ENCODE measurements around the gene RPL28. TPM values are rescaled to one million over a fixed set of nuclear protein-coding genes. Genes with fewer than 3 reads are reported as not detected.

RPL28 gene
- total and polyA plus RNA-seq, 11 donors = 196 to 1,391 (median 607) TPM

DNA sequence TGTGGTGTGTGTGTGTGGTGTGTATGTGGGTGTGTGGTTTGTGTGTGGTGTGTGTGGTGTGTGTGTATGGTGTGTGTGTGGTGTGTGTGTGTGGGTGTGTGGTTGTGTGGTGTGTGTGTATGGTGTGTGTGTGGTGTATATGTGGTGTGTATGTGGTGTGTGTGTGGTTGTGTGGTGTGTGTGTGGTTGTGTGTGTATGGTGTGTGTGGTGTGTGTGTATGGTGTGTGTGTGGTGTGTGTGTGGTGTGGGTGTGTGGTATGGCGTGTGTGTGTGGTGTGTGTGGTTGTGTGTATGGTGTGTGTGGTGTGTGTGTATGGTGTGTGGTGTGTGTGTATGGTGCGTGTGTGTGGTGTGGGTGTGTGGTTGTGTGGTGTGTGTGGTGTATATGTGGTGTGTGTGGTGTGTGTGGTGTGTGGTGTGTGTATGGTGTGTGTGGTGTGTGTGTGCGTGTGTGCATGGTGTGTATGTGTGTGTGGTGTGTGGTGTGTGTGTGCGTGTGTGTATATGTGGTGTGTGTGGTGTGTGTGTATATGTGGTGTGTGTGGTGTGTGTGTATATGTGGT lies 48.7 kb downstream of the RPL28 start:
- no peak for DNase-seq
- no peaks in the 10 kb centered on the region for H3K36me3 ChIP-seq
- H3K27me3 ChIP-seq = peaks cover 41 to 75% (median 53%) of the 10 kb centered on the region in 9 donors
- H3K9me3 ChIP-seq = no peaks in the 10 kb centered on the region
- TF ChIP-seq POLR2A (IDR thresholded peaks at IDR 0.05) = no peak
- TF ChIP-seq, protein P1, sequence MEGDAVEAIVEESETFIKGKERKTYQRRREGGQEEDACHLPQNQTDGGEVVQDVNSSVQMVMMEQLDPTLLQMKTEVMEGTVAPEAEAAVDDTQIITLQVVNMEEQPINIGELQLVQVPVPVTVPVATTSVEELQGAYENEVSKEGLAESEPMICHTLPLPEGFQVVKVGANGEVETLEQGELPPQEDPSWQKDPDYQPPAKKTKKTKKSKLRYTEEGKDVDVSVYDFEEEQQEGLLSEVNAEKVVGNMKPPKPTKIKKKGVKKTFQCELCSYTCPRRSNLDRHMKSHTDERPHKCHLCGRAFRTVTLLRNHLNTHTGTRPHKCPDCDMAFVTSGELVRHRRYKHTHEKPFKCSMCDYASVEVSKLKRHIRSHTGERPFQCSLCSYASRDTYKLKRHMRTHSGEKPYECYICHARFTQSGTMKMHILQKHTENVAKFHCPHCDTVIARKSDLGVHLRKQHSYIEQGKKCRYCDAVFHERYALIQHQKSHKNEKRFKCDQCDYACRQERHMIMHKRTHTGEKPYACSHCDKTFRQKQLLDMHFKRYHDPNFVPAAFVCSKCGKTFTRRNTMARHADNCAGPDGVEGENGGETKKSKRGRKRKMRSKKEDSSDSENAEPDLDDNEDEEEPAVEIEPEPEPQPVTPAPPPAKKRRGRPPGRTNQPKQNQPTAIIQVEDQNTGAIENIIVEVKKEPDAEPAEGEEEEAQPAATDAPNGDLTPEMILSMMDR (IDR thresholded peaks at IDR 0.05) = no peak
- 64 to 88% (median 70%) methylated on average over 4 of the region's 4 CpGs for WGBS, 4 donors
- no peak for ATAC-seq
- H3K4me1 ChIP-seq = peaks cover 0 to 6% (median 0%) of the 10 kb centered on the region in 12 donors
- no peak overlapping the region for H3K27ac ChIP-seq
- intact Hi-C loops (cut with DNase I) = no loop called here
- no peak overlapping the region for H3K4me3 ChIP-seq

DNA sequence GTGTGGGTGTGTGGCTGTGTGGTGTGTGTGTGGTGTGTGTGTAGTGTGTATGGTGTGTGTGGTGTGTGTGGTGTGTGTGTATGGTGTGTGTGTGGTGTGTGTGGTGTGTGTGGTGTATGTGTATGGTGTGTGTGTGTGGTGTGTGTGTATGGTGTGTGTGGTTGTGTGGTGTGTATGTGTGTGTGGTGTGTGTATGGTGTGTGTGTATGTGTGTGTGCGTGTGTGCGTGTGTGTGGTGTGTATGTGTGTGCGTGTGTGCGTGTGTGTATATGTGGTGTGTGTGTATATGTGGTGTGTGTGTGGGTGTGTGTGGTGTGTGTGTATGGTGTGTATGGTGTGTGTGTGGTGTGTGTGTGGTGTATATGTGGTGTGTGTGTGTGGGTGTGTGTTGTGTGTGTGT lies 49.3 kb downstream of the RPL28 start:
- TF ChIP-seq, protein P1 (IDR thresholded peaks at IDR 0.05) = no peak
- TF ChIP-seq POLR2A (IDR thresholded peaks at IDR 0.05) = no peak
- peaks cover 39 to 74% (median 56%) of the 10 kb centered on the region in 9 donors for H3K27me3 ChIP-seq
- no peaks in the 10 kb centered on the region for H3K36me3 ChIP-seq
- H3K4me1 ChIP-seq = peaks cover 0 to 6% (median 0%) of the 10 kb centered on the region in 12 donors
- intact Hi-C loops (cut with DNase I) = no loop called here
- peak in 1 of 5 donors; percentile 3 for DNase-seq
- WGBS, 4 donors = 85 to 98% (median 94%) methylated on average over 4 of the region's 4 CpGs
- no peak overlapping the region for H3K4me3 ChIP-seq
- H3K27ac ChIP-seq = no peak overlapping the region
- H3K9me3 ChIP-seq = no peaks in the 10 kb centered on the region
- ATAC-seq = no peak

DNA sequence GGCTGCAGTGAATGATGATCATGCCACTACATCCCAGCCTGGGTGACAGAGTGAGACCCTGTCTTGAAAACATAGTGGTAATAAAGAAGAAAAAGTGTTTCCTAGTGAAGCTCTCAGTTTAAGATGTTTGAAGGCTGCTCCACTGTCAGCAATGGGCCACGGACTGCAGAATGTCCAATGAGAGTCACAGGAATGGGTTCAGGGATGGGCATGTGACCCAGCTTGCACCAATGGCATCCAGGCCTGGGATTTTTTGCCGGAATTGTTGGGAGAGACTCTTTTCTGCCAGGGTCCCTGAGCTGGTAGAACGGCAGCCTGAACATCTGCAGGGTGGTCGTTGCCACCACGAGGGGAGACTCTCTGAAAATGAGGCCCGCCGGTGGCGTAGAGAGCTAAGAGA lies 51.1 kb downstream of the RPL28 start:
- DNase-seq = no peak
- H3K27ac ChIP-seq = no peak overlapping the region
- no peaks in the 10 kb centered on the region for H3K9me3 ChIP-seq
- intact Hi-C loops (cut with DNase I) = no loop called here
- H3K27me3 ChIP-seq = peaks cover 50 to 76% (median 68%) of the 10 kb centered on the region in 9 donors
- no peak for TF ChIP-seq POLR2A (IDR thresholded peaks at IDR 0.05)
- TF ChIP-seq, protein P1 (IDR thresholded peaks at IDR 0.05) = no peak
- WGBS, 4 donors = 38 to 51% (median 42%) methylated on average over 6 to 8 of the region's 8 CpGs
- peaks cover 0 to 21% (median 0%) of the 10 kb centered on the region in 12 donors for H3K4me1 ChIP-seq
- no peak overlapping the region for H3K4me3 ChIP-seq
- ATAC-seq = no peak
- H3K36me3 ChIP-seq = no peaks in the 10 kb centered on the region

DNA sequence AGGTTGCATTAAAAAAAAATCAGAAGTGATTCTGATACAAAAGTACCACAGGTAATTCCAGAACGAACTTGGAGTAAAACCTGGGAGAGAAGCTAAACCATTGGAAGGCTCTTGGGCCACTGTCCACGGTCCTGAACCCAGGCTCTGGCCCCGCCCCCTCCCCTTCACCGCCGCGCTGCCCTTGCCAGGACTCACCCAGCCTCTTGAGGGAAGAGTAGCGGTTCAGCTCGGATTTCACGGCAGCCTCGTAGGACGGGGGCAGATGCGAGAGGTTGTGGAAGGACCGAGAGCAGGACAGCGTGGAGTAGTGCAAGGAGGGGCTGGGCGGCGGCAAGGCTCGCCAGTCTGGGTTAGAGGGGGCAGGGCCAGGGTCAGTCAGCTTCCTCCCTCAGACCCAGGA lies 51.7 kb downstream of the RPL28 start:
- DNase-seq (peak in 3 of 5 donors; percentile 51 to 64 (median 57)), ATAC-seq (peak; percentile 56 to 88 (median 82))
- WGBS, 4 donors = 1 to 4% (median 2%) methylated on average over 4 to 17 of the region's 17 CpGs
- Histone ChIP-seq H3K4me1 (peaks cover 0 to 27% (median 0%) of the 10 kb centered on the region in 12 donors), H3K9me3 (no peaks in the 10 kb centered on the region), H3K4me3 (no peak overlapping the region), H3K27me3 (peaks cover 47 to 76% (median 65%) of the 10 kb centered on the region in 9 donors), H3K36me3 (no peaks in the 10 kb centered on the region), H3K27ac (no peak overlapping the region)
- TF ChIP-seq POLR2A (IDR thresholded peaks at IDR 0.05) = no peak
- TF ChIP-seq, protein P1 (IDR thresholded peaks at IDR 0.05) = no peak
- intact Hi-C loops (cut with DNase I) = no loop called here
